ENCODE measurements around the gene PTCD1. TPM values are rescaled to one million over a fixed set of nuclear protein-coding genes. Genes with fewer than 3 reads are reported as not detected.
"Not testable (repeated sequence)": the region's sequence is repeated elsewhere in the genome, so short reads cannot be mapped to it uniquely, and the experiment has no call there.

PTCD1 gene
- total RNA-seq, 2 experiments from 2014 or later, result 4.7 to 7.7 TPM

GRCh38 chr7:99379693-99380031 lies 58.9 kb downstream of the PTCD1 start:
- CTCF ChIA-PET, result interaction anchor here (1.0 kb wide), 1 partner anchor 27 kb away, joined by 4 read pairs; no protein-coding TSS in a partner anchor
- DNase-seq; H3K9me3 Mint-ChIP-seq (ENCODE audit: low read depth); H3K27me3 Mint-ChIP-seq; ATAC-seq: not testable (repeated sequence)
- H3K4me3 Mint-ChIP-seq, result peak overlapping the region; percentile 78
- peak overlapping the region; percentile 96 for H3K27ac Mint-ChIP-seq
- peaks cover 55% of the 10 kb centered on the region for H3K36me3 Mint-ChIP-seq (ENCODE audit: low read depth)
- intact Hi-C loops (cut with DNase I, micrococcal nuclease), result loop anchor here (1.0 to 5.0 kb wide), 4 partner anchors 55 to 1097 kb away; partner anchors contain the start of genes ARPC1A (in 1 of the 2), BRI3 (in 1 of the 2), CPSF4 (in 1 of the 2) and PTCD1 (in 1 of the 2)
- H3K4me1 Mint-ChIP-seq, result peaks cover 62% of the 10 kb centered on the region
- POLR2A ChIA-PET, result interaction anchor here (1.0 to 1.5 kb wide), 2 partner anchors 13 to 29 kb away, joined by 3 to 5 read pairs; partner anchors contain the start of genes BUD31 and PDAP1

DNA sequence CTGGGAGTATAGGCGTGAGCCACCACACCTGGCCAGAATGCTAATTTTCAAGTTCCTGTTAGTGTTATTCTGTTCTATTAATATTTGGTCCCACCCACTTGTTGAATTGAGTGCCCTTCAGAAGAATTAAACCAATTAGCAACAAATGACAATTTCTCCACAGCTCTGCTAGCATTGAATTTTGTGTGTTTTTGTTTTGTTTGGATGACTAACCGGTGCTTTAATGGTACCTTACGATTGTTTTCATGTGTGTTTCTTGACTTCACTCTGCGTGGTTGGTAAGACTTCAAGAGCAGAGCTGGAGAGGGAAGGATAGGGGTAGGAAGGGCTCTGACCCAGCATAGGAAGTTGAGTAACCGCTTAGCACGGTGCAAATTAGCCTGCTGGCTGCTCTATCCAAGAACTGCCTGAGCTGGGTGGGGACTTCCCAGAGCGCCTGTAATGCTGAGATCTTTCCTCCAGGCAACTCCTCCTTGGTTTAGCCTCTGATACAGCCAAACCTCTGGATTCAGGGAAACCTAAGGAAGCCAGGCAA lies 59.5 kb downstream of the PTCD1 start:
- peak; percentile 74 for DNase-seq
- peak; percentile 25 for ATAC-seq
- Mint-ChIP-seq H3K4me3 (peak overlapping the region; percentile 78), H3K27me3 (no peaks in the 10 kb centered on the region), H3K27ac (peak overlapping the region; percentile 96), H3K4me1 (peaks cover 57% of the 10 kb centered on the region), H3K36me3 (ENCODE audit: low read depth) (peaks cover 50% of the 10 kb centered on the region), H3K9me3 (ENCODE audit: low read depth) (no peaks in the 10 kb centered on the region)
- CTCF ChIA-PET, result interaction anchor here (0.6 to 1.0 kb wide), 3 partner anchors 26 to 722 kb away, joined by 3 to 4 read pairs (median 4); partner anchors contain the start of gene MCM7
- POLR2A ChIA-PET, result interaction anchor here (1.0 to 1.5 kb wide), 2 partner anchors 13 to 30 kb away, joined by 3 to 5 read pairs; partner anchors contain the start of genes BUD31 and PDAP1
- intact Hi-C loops (cut with DNase I, micrococcal nuclease), result no loop called here

GRCh38 chr7:99375070-99375807 lies 63.4 kb downstream of the PTCD1 start:
- Mint-ChIP-seq H3K4me3 (peak overlapping the region; percentile 72), H3K4me1 (peaks cover 35% of the 10 kb centered on the region), H3K27ac (peak overlapping the region; percentile 67), H3K9me3 (ENCODE audit: low read depth) (no peaks in the 10 kb centered on the region), H3K27me3 (no peaks in the 10 kb centered on the region), H3K36me3 (ENCODE audit: low read depth) (peaks cover 31% of the 10 kb centered on the region)
- CTCF ChIA-PET, result no interaction called here
- intact Hi-C loops (cut with DNase I, micrococcal nuclease), result loop anchor here in 1 of 2 experiments (1.0 to 2.0 kb wide), 3 partner anchors 91 to 184 kb away; partner anchors contain the start of genes ATP5MF, ZKSCAN5 and ZNF655
- POLR2A ChIA-PET, result interaction anchor here (0.6 to 1.2 kb wide), 4 partner anchors 32 to 1577 kb away, joined by 3 to 4 read pairs (median 4); partner anchors contain the start of genes BUD31 and PDAP1
- peak; percentile 54 for ATAC-seq
- DNase-seq, result peak; percentile 82

DNA sequence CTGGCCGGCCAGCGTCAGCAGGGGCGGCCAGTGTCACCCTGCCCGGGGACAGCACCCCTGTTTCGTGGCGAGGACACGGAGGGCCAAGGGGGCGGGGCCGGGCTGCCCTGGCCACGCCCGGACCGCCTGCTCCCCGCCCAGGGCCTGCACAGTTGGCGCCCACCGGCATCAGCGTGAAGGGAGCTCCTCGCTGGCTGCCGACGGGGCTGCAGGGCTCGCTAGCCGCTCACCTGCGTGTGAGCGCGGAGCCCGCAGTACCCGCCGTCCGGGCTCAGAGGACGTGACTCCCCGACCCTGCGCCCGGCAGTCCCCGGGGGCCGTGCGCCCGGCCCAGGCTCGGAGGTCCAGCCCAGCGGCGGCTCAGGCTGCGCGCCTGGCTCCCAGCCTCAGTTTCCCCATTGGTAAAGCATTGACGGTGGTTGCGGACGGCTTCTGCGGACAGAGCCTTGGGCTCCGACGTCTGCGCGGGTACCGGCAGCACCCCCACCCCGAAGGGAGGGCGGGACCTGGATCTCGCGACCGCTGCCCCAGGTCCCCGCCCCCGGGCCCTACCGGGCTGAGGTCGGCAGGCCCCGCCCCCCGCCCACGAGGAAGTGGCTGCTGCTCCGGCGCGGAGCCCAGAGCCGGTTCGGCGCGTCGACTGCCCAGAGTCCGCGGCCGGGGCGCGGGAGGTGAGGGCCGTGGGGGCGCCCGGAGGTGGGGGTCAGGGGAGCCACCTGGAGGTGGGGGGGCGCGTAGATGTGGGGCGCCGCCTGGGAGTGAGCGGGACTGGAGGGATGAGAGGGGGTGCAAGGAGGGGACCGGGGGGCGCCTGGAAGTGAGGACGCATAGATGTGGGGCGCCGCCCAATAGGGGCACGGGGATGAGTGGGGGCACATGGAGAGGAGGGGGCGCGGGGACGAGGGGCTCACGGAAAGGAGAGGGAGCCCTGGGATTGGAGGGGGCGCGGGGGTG lies 64.2 kb downstream of the PTCD1 start, which contains the start of gene ARPC1B:
Gene ARPC1B (plus strand): TSS at position 620 of the 954 bp plus-strand sequence. CDS start 10,985 bp downstream, outside the sequence.
- ATAC-seq (peak; percentile 61), DNase-seq (peak; percentile 94)
- ChIA-PET POLR2A (interaction anchor here (0.6 to 1.0 kb wide), 6 partner anchors 16 to 36 kb away, joined by 3 to 8 read pairs (median 4); partner anchors contain the start of genes BUD31 and PDAP1), CTCF (interaction anchor here (0.6 kb wide), 1 partner anchor 271 kb away, joined by 3 read pairs; no protein-coding TSS in a partner anchor)
- no peaks in the 10 kb centered on the region for H3K9me3 Mint-ChIP-seq (ENCODE audit: low read depth)
- H3K4me1 Mint-ChIP-seq, result peaks cover 28% of the 10 kb centered on the region
- peaks cover 28% of the 10 kb centered on the region for H3K36me3 Mint-ChIP-seq (ENCODE audit: low read depth)
- H3K27ac Mint-ChIP-seq, result peak within 1 kb of the TSS; percentile 67
- peak within 1 kb of the TSS; percentile 72 for H3K4me3 Mint-ChIP-seq
- intact Hi-C loops (cut with DNase I, micrococcal nuclease), result loop anchor here (1.0 to 5.0 kb wide), 9 partner anchors 19 to 495 kb away; partner anchors contain the start of genes BUD31 (in 2 of the 2), PDAP1 (in 2 of the 2), ARPC1A (in 1 of the 2) and ATP5MF (in 1 of the 2)
- no peaks in the 10 kb centered on the region for H3K27me3 Mint-ChIP-seq

DNA sequence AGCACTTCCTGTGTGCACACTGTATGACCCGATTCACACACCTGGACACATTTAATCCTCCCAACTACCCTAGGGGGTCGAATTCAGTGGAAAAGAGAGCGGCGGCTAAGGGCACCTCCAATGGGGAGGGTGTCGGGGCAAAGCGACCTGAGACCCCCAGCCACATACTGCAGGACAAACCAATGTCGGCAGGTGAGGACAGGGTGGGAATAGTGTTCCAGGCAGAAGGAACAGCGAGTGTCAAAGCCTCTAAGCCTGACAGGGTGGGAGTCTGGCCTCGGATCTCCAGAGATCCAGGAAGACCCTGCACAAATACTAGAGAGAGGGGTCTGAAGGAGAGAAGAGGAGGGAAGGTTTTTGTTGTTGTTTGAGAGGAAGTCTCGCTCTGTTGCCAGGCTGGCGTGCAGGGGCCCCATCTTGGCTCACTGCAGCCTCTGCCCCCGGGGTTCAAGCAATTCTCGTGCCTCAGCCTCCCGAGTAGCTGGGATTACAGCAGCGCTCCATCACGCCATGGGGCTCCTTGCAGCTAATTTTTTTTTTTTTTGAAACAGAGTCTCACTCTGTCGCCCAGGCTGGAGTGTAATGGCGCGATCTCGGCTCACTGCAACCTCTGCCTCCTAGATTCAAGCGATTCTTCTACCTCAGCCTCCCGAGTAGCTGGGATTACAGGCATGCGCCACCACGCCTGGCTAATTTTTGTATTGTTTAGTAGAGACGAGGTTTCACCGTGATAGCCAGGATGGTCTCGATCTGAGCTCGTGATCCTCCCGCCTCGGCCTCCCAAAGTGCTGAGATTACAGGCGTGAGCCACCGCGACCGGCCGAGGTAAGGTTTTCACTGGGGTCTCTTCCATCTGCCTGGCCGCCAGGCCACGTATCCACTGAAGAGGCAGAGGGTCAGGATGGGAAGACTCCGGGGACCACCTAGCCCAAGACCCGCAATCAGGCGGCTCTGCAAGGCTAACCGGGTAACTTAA lies 65.2 kb downstream of the PTCD1 start:
- Mint-ChIP-seq H3K9me3 (ENCODE audit: low read depth) (no peaks in the 10 kb centered on the region), H3K27me3 (no peaks in the 10 kb centered on the region), H3K4me3 (peak overlapping the region; percentile 72), H3K36me3 (ENCODE audit: low read depth) (peaks cover 25% of the 10 kb centered on the region), H3K4me1 (peaks cover 22% of the 10 kb centered on the region), H3K27ac (peak overlapping the region; percentile 69)
- no peak for DNase-seq
- ATAC-seq, result no peak
- ChIA-PET CTCF (interaction anchor here (0.5 to 1.2 kb wide), 4 partner anchors 36 to 1528 kb away, joined by 3 to 4 read pairs (median 3); partner anchors contain the start of genes BUD31 and PDAP1), POLR2A (interaction anchor here (0.6 to 1.0 kb wide), 5 partner anchors 17 to 242 kb away, joined by 3 to 8 read pairs (median 3); partner anchors contain the start of gene BUD31)
- intact Hi-C loops (cut with DNase I, micrococcal nuclease), result loop anchor here (1.0 to 5.0 kb wide), 8 partner anchors 20 to 494 kb away; partner anchors contain the start of genes BUD31 (in 2 of the 2), PDAP1 (in 2 of the 2), ARPC1A (in 1 of the 2) and ZKSCAN5 (in 1 of the 2)

GRCh38 chr7:99372275-99373090 lies 66.1 kb downstream of the PTCD1 start:
- ChIA-PET CTCF (interaction anchor here (0.5 to 1.2 kb wide), 3 partner anchors 36 to 1529 kb away, joined by 3 to 4 read pairs (median 3); partner anchors contain the start of genes BUD31 and PDAP1), POLR2A (interaction anchor here (0.6 kb wide), 2 partner anchors 45 to 243 kb away, joined by 3 to 6 read pairs; no protein-coding TSS in a partner anchor)
- peak overlapping the region; percentile 55 for H3K4me3 Mint-ChIP-seq
- peak overlapping the region; percentile 69 for H3K27ac Mint-ChIP-seq
- no peak for DNase-seq
- intact Hi-C loops (cut with DNase I, micrococcal nuclease), result loop anchor here in 1 of 2 experiments (5.0 kb wide), 1 partner anchor 35 kb away; the partner anchor contains the start of genes BUD31 and PDAP1
- H3K4me1 Mint-ChIP-seq, result peaks cover 16% of the 10 kb centered on the region
- no peaks in the 10 kb centered on the region for H3K9me3 Mint-ChIP-seq (ENCODE audit: low read depth)
- peaks cover 18% of the 10 kb centered on the region for H3K36me3 Mint-ChIP-seq (ENCODE audit: low read depth)
- no peaks in the 10 kb centered on the region for H3K27me3 Mint-ChIP-seq
- no peak for ATAC-seq

- CTCF ChIA-PET, result no interaction called here
- H3K27me3 Mint-ChIP-seq, result no peaks in the 10 kb centered on the region
- intact Hi-C loops (cut with DNase I, micrococcal nuclease), result loop anchor here in 1 of 2 experiments (5.0 kb wide), 1 partner anchor 36 kb away; the partner anchor contains the start of genes BUD31 and PDAP1
- ATAC-seq (no peak), DNase-seq (no peak)
- H3K4me1 Mint-ChIP-seq, result peaks cover 7% of the 10 kb centered on the region
- no peaks in the 10 kb centered on the region for H3K9me3 Mint-ChIP-seq (ENCODE audit: low read depth)
- no peak overlapping the region for H3K27ac Mint-ChIP-seq
- POLR2A ChIA-PET, result interaction anchor here (0.6 kb wide), 1 partner anchor 104 kb away, joined by 3 read pairs; no protein-coding TSS in a partner anchor
- H3K4me3 Mint-ChIP-seq, result no peak overlapping the region
- H3K36me3 Mint-ChIP-seq (ENCODE audit: low read depth), result peaks cover 19% of the 10 kb centered on the region
These were observed 67.2 kb downstream of the PTCD1 start for GRCh38 chr7:99371376-99371920.

- POLR2A ChIA-PET, result interaction anchor here (0.6 kb wide), 2 partner anchors 37 to 153 kb away, joined by 3 to 5 read pairs; no protein-coding TSS in a partner anchor
These were observed 68.7 kb downstream of the PTCD1 start for GRCh38 chr7:99369767-99370391.

More at GRCh38 chr7:99369767-99370391, 68.7 kb downstream of the PTCD1 start:
- no peak overlapping the region for H3K4me3 Mint-ChIP-seq
- H3K36me3 Mint-ChIP-seq (ENCODE audit: low read depth), result peaks cover 17% of the 10 kb centered on the region
- H3K4me1 Mint-ChIP-seq, result peaks cover 2% of the 10 kb centered on the region
- peak overlapping the region; percentile 13 for H3K27ac Mint-ChIP-seq
- CTCF ChIA-PET, result no interaction called here
- H3K27me3 Mint-ChIP-seq, result no peaks in the 10 kb centered on the region
- no peaks in the 10 kb centered on the region for H3K9me3 Mint-ChIP-seq (ENCODE audit: low read depth)
- DNase-seq, result no peak
- no peak for ATAC-seq
- intact Hi-C loops (cut with DNase I, micrococcal nuclease), result loop anchor here in 1 of 2 experiments (5.0 kb wide), 1 partner anchor 37 kb away; the partner anchor contains the start of genes BUD31 and PDAP1

Data from activated CD4-positive, alpha-beta T cell treated with anti-CD3 and anti-CD28 coated beads for 36 hours (primary cell).